ENCODE measurements around the gene LRRC40. TPM values are rescaled to one million over a fixed set of nuclear protein-coding genes. Genes with fewer than 3 reads are reported as not detected.

The LRRC40 gene
- total and polyA plus RNA-seq, 9 of the 15 experiments (the other 6 are each of a cell fraction or from before 2014, with no cell fraction given): 16.1 to 36.2 (median 30.9) TPM

GRCh38 chr1:70221238-70222121, 16.1 kb upstream of the LRRC40 start, which contains the start of gene SRSF11 (continued):
- TF ChIP-seq NFXL1 (CRISPR knock-in tag; IDR thresholded peaks at IDR 0.05): no peak
- TF ChIP-seq CREB5 (CRISPR knock-in tag; IDR thresholded peaks at IDR 0.05): no peak
- no peak for TF ChIP-seq ARNT (IDR thresholded peaks at IDR 0.05)
- peak; percentile 90 for TF ChIP-seq MAX (CRISPR knock-in tag; IDR thresholded peaks at IDR 0.05)
- peak; percentile 58 to 62; a peak in 1 of 4 replicates for TF ChIP-seq FOXK2 (conservative IDR thresholded peaks at IDR 0.05 in 1 of 2, IDR thresholded peaks at IDR 0.05 in 1 of 2; ENCODE audit: low read depth in 2 of 2)
- no peak for TF ChIP-seq SMAD2 (IDR thresholded peaks at IDR 0.05; ENCODE audit: low read depth, low read length)
- TF ChIP-seq, protein P1, sequence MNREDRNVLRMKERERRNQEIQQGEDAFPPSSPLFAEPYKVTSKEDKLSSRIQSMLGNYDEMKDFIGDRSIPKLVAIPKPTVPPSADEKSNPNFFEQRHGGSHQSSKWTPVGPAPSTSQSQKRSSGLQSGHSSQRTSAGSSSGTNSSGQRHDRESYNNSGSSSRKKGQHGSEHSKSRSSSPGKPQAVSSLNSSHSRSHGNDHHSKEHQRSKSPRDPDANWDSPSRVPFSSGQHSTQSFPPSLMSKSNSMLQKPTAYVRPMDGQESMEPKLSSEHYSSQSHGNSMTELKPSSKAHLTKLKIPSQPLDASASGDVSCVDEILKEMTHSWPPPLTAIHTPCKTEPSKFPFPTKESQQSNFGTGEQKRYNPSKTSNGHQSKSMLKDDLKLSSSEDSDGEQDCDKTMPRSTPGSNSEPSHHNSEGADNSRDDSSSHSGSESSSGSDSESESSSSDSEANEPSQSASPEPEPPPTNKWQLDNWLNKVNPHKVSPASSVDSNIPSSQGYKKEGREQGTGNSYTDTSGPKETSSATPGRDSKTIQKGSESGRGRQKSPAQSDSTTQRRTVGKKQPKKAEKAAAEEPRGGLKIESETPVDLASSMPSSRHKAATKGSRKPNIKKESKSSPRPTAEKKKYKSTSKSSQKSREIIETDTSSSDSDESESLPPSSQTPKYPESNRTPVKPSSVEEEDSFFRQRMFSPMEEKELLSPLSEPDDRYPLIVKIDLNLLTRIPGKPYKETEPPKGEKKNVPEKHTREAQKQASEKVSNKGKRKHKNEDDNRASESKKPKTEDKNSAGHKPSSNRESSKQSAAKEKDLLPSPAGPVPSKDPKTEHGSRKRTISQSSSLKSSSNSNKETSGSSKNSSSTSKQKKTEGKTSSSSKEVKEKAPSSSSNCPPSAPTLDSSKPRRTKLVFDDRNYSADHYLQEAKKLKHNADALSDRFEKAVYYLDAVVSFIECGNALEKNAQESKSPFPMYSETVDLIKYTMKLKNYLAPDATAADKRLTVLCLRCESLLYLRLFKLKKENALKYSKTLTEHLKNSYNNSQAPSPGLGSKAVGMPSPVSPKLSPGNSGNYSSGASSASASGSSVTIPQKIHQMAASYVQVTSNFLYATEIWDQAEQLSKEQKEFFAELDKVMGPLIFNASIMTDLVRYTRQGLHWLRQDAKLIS (CRISPR knock-in tag; IDR thresholded peaks at IDR 0.05): peak; percentile 85; the same call in 1 of the 2 replicates
- no peak for TF ChIP-seq ASH1L (IDR thresholded peaks at IDR 0.05; ENCODE audit: borderline replicate concordance, low read depth, partially characterized antibody)
- no peak for TF ChIP-seq HOXB6 (CRISPR knock-in tag; IDR thresholded peaks at IDR 0.05; ENCODE audit: borderline replicate concordance)
- peak; percentile 71 to 82; a peak in 3 of 4 replicates for TF ChIP-seq MAZ (CRISPR knock-in tag; conservative IDR thresholded peaks at IDR 0.05 in 1 of 2, IDR thresholded peaks at IDR 0.05 in 1 of 2)
- TF ChIP-seq, protein P2, sequence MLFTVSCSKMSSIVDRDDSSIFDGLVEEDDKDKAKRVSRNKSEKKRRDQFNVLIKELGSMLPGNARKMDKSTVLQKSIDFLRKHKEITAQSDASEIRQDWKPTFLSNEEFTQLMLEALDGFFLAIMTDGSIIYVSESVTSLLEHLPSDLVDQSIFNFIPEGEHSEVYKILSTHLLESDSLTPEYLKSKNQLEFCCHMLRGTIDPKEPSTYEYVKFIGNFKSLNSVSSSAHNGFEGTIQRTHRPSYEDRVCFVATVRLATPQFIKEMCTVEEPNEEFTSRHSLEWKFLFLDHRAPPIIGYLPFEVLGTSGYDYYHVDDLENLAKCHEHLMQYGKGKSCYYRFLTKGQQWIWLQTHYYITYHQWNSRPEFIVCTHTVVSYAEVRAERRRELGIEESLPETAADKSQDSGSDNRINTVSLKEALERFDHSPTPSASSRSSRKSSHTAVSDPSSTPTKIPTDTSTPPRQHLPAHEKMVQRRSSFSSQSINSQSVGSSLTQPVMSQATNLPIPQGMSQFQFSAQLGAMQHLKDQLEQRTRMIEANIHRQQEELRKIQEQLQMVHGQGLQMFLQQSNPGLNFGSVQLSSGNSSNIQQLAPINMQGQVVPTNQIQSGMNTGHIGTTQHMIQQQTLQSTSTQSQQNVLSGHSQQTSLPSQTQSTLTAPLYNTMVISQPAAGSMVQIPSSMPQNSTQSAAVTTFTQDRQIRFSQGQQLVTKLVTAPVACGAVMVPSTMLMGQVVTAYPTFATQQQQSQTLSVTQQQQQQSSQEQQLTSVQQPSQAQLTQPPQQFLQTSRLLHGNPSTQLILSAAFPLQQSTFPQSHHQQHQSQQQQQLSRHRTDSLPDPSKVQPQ (CRISPR knock-in tag; IDR thresholded peaks at IDR 0.05; ENCODE audit: borderline replicate concordance): no peak
- TF ChIP-seq HCFC1 (IDR thresholded peaks at IDR 0.05; ENCODE audit: low read depth, low read length): peak; percentile 55; the same call in 1 of the 2 replicates
- TF ChIP-seq, protein P3, sequence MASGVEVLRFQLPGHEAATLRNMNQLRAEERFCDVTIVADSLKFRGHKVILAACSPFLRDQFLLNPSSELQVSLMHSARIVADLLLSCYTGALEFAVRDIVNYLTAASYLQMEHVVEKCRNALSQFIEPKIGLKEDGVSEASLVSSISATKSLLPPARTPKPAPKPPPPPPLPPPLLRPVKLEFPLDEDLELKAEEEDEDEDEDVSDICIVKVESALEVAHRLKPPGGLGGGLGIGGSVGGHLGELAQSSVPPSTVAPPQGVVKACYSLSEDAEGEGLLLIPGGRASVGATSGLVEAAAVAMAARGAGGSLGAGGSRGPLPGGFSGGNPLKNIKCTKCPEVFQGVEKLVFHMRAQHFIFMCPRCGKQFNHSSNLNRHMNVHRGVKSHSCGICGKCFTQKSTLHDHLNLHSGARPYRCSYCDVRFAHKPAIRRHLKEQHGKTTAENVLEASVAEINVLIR (CRISPR knock-in tag; IDR thresholded peaks at IDR 0.05): peak; percentile 49
- peak; percentile 21; the same call in 1 of the 2 replicates for TF ChIP-seq ZSCAN29 (IDR thresholded peaks at IDR 0.05)
- TF ChIP-seq TAF15 (IDR thresholded peaks at IDR 0.05; ENCODE audit: low read depth, low read length): no peak
- no peak for TF ChIP-seq MXI1 (IDR thresholded peaks at IDR 0.05; ENCODE audit: low read depth, low read length)
- no peak for TF ChIP-seq TCF7 (IDR thresholded peaks at IDR 0.05; ENCODE audit: borderline replicate concordance)
- TF ChIP-seq WHSC1 (IDR thresholded peaks at IDR 0.05; ENCODE audit: low read length): no peak
